Measurements from ENCODE around the gene NLRP6. TPM values are rescaled to one million over a fixed set of nuclear protein-coding genes. Genes with fewer than 3 reads are reported as not detected.
"Not testable (repeated sequence)": the region's sequence is repeated elsewhere in the genome, so short reads cannot be mapped to it uniquely, and the experiment has no call there.

The NLRP6 gene
- total RNA-seq, 4 donors from 2014 or later: 0.23 to 1.9 TPM; not detected in 2

GRCh38 chr11:306645-307371 is 28.6 kb downstream of the NLRP6 start:
- TF ChIP-seq POLR2AphosphoS5 (IDR thresholded peaks at IDR 0.05) (no peak), POLR2A (IDR thresholded peaks at IDR 0.05) (no peak), CTCF (IDR thresholded peaks at IDR 0.05) (no peak), EP300 (IDR thresholded peaks at IDR 0.05) (no peak)
- Histone ChIP-seq H3K4me1 (peaks cover 0 to 54% (median 20%) of the 10 kb centered on the region in 3 donors), H3K36me3 (no peaks in the 10 kb centered on the region), H3K27me3 (no peaks in the 10 kb centered on the region), H3K9me3 (no peaks in the 10 kb centered on the region), H3K4me3 (no peak overlapping the region), H3K27ac (peak overlapping the region; percentile 6 to 94 (median 80))
- WGBS, 2 donors (ENCODE audit: low coverage in 1 of 2): 86% methylated on average over 4 of the region's 17 CpGs; no CpG with 5 or more reads in 1 of the 2 donors
- ATAC-seq: no peak

GRCh38 chr11:307766-308708 is 29.8 kb downstream of the NLRP6 start, which contains the start of gene IFITM2:
Gene IFITM2 (plus strand): TSS chr11:307816. CDS start chr11:308193, 377 bp downstream.
- WGBS, 2 donors (ENCODE audit: low coverage in 1 of 2): 39% methylated on average over 4 of the region's 28 CpGs; no CpG with 5 or more reads in 1 of the 2 donors
- peaks cover 0 to 66% (median 20%) of the 10 kb centered on the region in 3 donors for H3K4me1 ChIP-seq
- TF ChIP-seq POLR2A (IDR thresholded peaks at IDR 0.05) (peak; percentile 36 to 63), POLR2AphosphoS5 (IDR thresholded peaks at IDR 0.05) (peak; percentile 90)

GRCh38 chr11:308740-309665 is 30.8 kb downstream of the NLRP6 start:
- peak overlapping the region; percentile 0 to 94 (median 84) for H3K27ac ChIP-seq
- H3K4me3 ChIP-seq: peak overlapping the region; percentile 16 to 58
- not testable (repeated sequence) for ATAC-seq, H3K36me3 ChIP-seq, H3K9me3 ChIP-seq, H3K27me3 ChIP-seq
- 52 to 69% methylated on average over 10 to 15 of the region's 24 CpGs for WGBS, 2 donors (ENCODE audit: low coverage in 1 of 2)
- H3K4me1 ChIP-seq: peaks cover 0 to 73% (median 24%) of the 10 kb centered on the region in 3 donors

More at GRCh38 chr11:307766-308708, 29.8 kb downstream of the NLRP6 start, which contains the start of gene IFITM2:
- H3K36me3 ChIP-seq, H3K9me3 ChIP-seq, H3K27me3 ChIP-seq: not testable (repeated sequence)
- peak; percentile 79 for ATAC-seq
- peak within 1 kb of the TSS; percentile 16 to 58 for H3K4me3 ChIP-seq
- H3K27ac ChIP-seq: peak within 1 kb of the TSS; percentile 6 to 94 (median 84)

- Histone ChIP-seq H3K4me1 (peaks cover 0 to 66% (median 21%) of the 10 kb centered on the region in 3 donors), H3K27ac (peak overlapping the region in 3 of 4 donors; percentile 81 to 94 (median 87)), H3K4me3 (peak overlapping the region; percentile 16 to 58)
- 0% methylated on average over 1 of the region's 18 CpGs for WGBS, 2 donors (ENCODE audit: low coverage in 1 of 2)
- H3K9me3 ChIP-seq, H3K36me3 ChIP-seq, H3K27me3 ChIP-seq: not testable (repeated sequence)
- ATAC-seq: peak; percentile 3
- TF ChIP-seq POLR2AphosphoS5 (IDR thresholded peaks at IDR 0.05): peak; percentile 38
Measured at GRCh38 chr11:309979-310572, 31.9 kb downstream of the NLRP6 start.

GRCh38 chr11:311013-311748 is 33.0 kb downstream of the NLRP6 start:
- no CpG with 5 or more reads among the region's 71 CpGs for WGBS, 2 donors (ENCODE audit: low coverage in 1 of 2)
- ATAC-seq: peak; percentile 45
- H3K27me3 ChIP-seq: peaks cover 13% of the 10 kb centered on the region
- H3K4me3 ChIP-seq: peak overlapping the region; percentile 20 to 44
- H3K27ac ChIP-seq: peak overlapping the region in 3 of 4 donors; percentile 66 to 85 (median 82)
- H3K36me3 ChIP-seq: peaks cover 0 to 13% of the 10 kb centered on the region in 2 donors
- peaks cover 0 to 68% (median 21%) of the 10 kb centered on the region in 3 donors for H3K4me1 ChIP-seq
- H3K9me3 ChIP-seq: not testable (repeated sequence)

All from gastroesophageal sphincter (tissue), 4 donors.